Ascending aorta (tissue), 2 donors: ENCODE data around the gene ITPKB. TPM values are rescaled to one million over a fixed set of nuclear protein-coding genes. Genes with fewer than 3 reads are reported as not detected.
"Not testable (repeated sequence)": the region's sequence is repeated elsewhere in the genome, so short reads cannot be mapped to it uniquely, and the experiment has no call there.

ENCODE experiments used
- DNase-seq, 2 donors: peaks; one replicate each; pipeline ENCODE4 v3.0.0-alpha.2; 2019; ENCODE audit warnings: low spot score in 2 of 2
- H3K27ac ChIP-seq, 2 donors: fragments of 200-600 bp; sonication (generic); one replicate each; pipeline ENCODE4 v1.5.1; 2016 to 2017; ENCODE audit warnings: mild to moderate bottlenecking in 1 of 2
- H3K27me3 ChIP-seq: fragments of 200-600 bp; sonication (generic); one replicate; pipeline ENCODE4 v1.5.1; 2017
- H3K36me3 ChIP-seq, 2 donors: fragments of 200-600 bp; sonication (generic); one replicate each; pipeline ENCODE4 v1.5.1; 2016
- H3K4me1 ChIP-seq, 2 donors: fragments of 200-600 bp; sonication (generic); one replicate each; pipeline ENCODE4 v1.5.1; 2016 to 2017; ENCODE audit warnings: mild to moderate bottlenecking in 1 of 2
- H3K4me3 ChIP-seq, 2 donors: fragments of 200-600 bp; sonication (generic); one replicate each; pipeline ENCODE4 v1.5.1; 2016 to 2017; ENCODE audit warnings: mild to moderate bottlenecking in 1 of 2
- H3K9me3 ChIP-seq, 2 donors: fragments of 200-600 bp; sonication (generic); one replicate each; pipeline ENCODE4 v1.5.1; 2016
- intact Hi-C: fragments of 100-400 bp; cut with DNase I; formaldehyde crosslinking; loops from one replicate; pipeline ENCODE4 v1.15.1; 2023
- total RNA-seq: library from RNA; depleted of rRNA; stranded (reverse); fragments of >200 nt; gene quantifications from one replicate; pipeline ENCODE4 v1.1.0, GENCODE V29; 2016
- TF ChIP-seq, protein P1 (sequence below), 3 experiments: fragments of 200-600 bp in 2 of 3; fragments of 450-650 bp in 1 of 3; sonication (generic) in 2 of 3; IDR thresholded peaks; one replicate each; pipeline ENCODE4 v1.5.1; 2016 to 2019; ENCODE audit warnings: antibody characterized with exemption in 3 of 3, mild to moderate bottlenecking in 1 of 3, moderate library complexity in 1 of 3

ITPKB gene
- total RNA-seq, 1 donor from 2014 or later = 27.5 TPM

DNA sequence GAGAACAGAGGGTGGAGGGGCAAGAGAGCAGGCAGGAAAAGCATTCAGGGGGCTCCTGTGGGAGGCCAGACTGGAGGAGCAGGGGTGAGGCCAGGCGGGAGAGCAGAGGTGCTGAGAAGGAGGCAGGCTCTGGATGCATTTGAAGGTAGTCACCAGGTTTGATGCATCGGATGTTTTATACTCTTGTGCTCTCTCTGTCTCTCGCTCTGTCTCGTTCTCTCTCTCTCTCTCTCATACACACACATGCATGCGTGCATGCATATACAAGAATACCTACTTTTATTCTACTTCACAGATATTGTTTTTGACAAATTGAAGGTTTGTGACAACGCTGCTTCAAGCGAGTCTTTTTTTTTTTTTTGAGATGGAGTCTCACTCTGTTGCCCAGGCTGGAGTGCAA is 15.0 kb upstream of the ITPKB start:
- no peak for DNase-seq
- H3K27me3 ChIP-seq = no peaks in the 10 kb centered on the region

DNA sequence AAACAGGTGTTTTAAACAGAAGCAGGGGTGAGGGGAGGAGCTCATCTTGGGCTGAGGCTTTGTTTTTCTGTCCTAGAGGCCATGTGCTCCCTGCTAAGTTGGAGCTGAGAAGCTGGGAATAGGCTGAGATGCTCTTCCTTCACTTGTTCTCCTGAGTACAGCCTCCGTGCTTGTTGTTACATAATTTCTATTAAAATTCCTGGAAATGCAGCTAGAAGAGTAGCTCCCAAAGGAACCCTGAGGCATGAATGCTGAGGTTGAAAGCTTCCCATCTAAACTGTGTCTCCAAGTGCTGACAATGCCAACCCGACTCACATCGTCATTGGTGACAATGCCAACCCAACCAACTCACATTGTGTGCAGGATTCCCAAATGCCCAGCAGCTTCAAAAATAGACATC is 12.6 kb upstream of the ITPKB start:
- Histone ChIP-seq H3K27me3 (no peaks in the 10 kb centered on the region), H3K4me3 (no peak overlapping the region), H3K36me3 (no peaks in the 10 kb centered on the region), H3K4me1 (no peaks in the 10 kb centered on the region), H3K9me3 (no peaks in the 10 kb centered on the region), H3K27ac (no peak overlapping the region)
- intact Hi-C loops = no loop called here
- DNase-seq = no peak
- TF ChIP-seq, protein P1, sequence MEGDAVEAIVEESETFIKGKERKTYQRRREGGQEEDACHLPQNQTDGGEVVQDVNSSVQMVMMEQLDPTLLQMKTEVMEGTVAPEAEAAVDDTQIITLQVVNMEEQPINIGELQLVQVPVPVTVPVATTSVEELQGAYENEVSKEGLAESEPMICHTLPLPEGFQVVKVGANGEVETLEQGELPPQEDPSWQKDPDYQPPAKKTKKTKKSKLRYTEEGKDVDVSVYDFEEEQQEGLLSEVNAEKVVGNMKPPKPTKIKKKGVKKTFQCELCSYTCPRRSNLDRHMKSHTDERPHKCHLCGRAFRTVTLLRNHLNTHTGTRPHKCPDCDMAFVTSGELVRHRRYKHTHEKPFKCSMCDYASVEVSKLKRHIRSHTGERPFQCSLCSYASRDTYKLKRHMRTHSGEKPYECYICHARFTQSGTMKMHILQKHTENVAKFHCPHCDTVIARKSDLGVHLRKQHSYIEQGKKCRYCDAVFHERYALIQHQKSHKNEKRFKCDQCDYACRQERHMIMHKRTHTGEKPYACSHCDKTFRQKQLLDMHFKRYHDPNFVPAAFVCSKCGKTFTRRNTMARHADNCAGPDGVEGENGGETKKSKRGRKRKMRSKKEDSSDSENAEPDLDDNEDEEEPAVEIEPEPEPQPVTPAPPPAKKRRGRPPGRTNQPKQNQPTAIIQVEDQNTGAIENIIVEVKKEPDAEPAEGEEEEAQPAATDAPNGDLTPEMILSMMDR (IDR thresholded peaks at IDR 0.05) = no peak

More for the DNA sequence above, 15.0 kb upstream of the ITPKB start:
- no peak overlapping the region for H3K4me3 ChIP-seq
- TF ChIP-seq, protein P1 (IDR thresholded peaks at IDR 0.05) = no peak
- H3K27ac ChIP-seq = no peak overlapping the region
- no peaks in the 10 kb centered on the region for H3K4me1 ChIP-seq
- H3K9me3 ChIP-seq = no peaks in the 10 kb centered on the region
- no peaks in the 10 kb centered on the region for H3K36me3 ChIP-seq
- intact Hi-C loops = no loop called here

DNA sequence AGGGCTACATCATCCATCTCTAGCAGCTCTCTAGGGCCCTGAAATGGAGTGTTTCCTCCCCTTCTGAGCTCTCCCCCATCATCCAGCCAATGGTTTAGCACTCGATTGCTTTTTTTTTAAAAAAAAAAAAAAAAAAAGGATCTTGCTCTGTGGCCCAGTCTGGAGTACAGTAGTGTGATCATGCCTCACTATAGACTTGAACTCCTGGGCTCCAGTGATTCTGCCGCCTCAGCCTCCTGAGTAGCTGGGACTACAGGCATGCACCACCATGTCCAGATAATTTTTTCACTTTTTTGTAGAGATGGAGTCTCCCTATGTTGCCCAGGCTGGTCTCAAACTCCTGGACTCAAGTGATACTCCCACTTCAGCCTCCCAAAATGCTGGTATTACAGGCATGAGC is 12.1 kb upstream of the ITPKB start:
- TF ChIP-seq, protein P1 (IDR thresholded peaks at IDR 0.05) = no peak
- intact Hi-C loops = no loop called here
- no peaks in the 10 kb centered on the region for H3K36me3 ChIP-seq
- H3K27ac ChIP-seq = no peak overlapping the region
- H3K4me1 ChIP-seq = no peaks in the 10 kb centered on the region
- no peaks in the 10 kb centered on the region for H3K9me3 ChIP-seq
- no peaks in the 10 kb centered on the region for H3K27me3 ChIP-seq
- no peak for DNase-seq
- no peak overlapping the region for H3K4me3 ChIP-seq

DNA sequence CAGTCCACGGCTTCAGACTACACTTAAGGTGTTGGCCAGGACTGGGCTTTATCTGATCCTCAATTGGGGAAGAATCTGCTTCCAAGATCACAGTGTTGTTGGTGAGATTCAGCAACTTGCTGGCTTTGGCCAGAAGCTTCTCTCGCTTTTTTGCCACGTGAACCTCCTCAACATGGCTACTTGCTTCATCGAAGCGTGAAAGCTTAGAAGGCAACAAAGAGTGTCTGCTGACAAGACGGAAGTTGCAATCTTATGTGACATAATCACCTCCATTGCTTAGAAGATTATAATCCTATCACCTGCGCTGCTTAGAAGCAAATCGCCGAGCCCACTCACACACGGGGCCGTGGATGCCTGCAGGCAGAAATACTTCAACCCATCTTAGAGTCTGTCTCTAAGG is 10.4 kb upstream of the ITPKB start:
- H3K27me3 ChIP-seq = no peaks in the 10 kb centered on the region
- intact Hi-C loops = no loop called here
- H3K4me1 ChIP-seq = no peaks in the 10 kb centered on the region
- H3K4me3 ChIP-seq = no peak overlapping the region
- H3K36me3 ChIP-seq = no peaks in the 10 kb centered on the region
- TF ChIP-seq, protein P1 (IDR thresholded peaks at IDR 0.05) = no peak
- DNase-seq = no peak
- no peaks in the 10 kb centered on the region for H3K9me3 ChIP-seq
- H3K27ac ChIP-seq = no peak overlapping the region

DNA sequence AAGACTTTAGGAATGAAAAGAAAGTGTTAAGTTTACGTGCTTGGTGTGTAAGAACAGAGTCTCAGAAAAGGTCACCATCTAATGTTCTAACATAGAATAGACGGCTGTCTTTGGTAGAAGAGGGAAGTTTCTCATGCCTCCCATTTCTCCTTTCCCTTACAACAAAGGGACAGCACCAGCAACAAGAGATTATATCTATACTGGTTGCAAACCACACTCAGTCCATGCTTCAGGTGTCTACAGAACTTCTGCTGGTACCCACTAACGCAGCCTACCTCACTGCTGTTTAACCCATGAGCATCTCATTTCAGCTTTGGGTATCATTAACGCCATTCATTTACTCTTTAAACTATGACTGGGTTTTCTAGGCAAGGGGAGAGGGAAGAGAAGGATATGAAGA is 9.2 kb upstream of the ITPKB start:
- no peak for DNase-seq
- intact Hi-C loops = no loop called here
- H3K4me1 ChIP-seq = no peaks in the 10 kb centered on the region
- H3K36me3 ChIP-seq = no peaks in the 10 kb centered on the region
- TF ChIP-seq, protein P1 (IDR thresholded peaks at IDR 0.05) = no peak
- no peak overlapping the region for H3K27ac ChIP-seq
- no peak overlapping the region for H3K4me3 ChIP-seq
- no peaks in the 10 kb centered on the region for H3K9me3 ChIP-seq
- no peaks in the 10 kb centered on the region for H3K27me3 ChIP-seq

DNA sequence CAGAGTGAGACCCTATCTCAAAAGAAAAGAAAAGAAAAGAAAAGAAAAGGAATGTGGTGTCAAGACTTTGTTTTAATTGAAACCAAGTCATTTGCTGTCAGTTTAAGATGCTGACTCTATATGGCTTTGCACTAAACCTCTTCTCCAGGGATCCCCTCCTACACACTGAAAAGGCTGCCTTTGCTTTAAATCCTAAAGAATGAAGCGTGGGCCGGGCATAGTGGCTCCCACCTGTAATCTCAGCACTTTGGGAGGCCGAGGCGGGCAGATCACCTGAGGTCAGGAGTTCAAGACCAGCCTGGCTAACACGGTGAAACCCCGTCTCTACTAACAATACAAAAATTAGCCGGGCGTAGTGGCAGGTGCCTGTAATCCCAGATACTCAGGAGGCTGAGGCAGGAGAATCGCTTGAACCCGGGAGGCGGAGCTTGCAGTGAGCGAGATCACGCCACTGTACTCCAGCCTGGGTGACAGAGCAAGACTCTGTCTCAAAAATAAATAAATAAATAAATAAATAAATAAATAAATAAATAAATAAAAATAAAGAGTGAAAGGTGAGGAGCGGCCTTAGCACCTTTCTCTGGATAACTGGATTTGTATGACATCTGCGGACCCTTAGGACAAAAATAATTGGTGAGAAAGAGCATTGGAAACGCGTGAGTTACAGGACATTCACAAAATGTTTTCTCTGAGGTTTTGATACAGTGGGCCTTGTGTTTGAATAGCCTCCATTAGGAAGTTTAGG is 8.6 kb upstream of the ITPKB start:
- H3K9me3 ChIP-seq, H3K27ac ChIP-seq, H3K27me3 ChIP-seq, H3K4me1 ChIP-seq, H3K4me3 ChIP-seq, H3K36me3 ChIP-seq, intact Hi-C loops, DNase-seq: not testable (repeated sequence)
